Gastroesophageal sphincter (tissue), 4 donors: Measurements from ENCODE around the gene NTRK1. TPM values are rescaled to one million over a fixed set of nuclear protein-coding genes. Genes with fewer than 3 reads are reported as not detected.
"Not testable (repeated sequence)": the region's sequence is repeated elsewhere in the genome, so short reads cannot be mapped to it uniquely, and the experiment has no call there.

ENCODE experiments used
- ATAC-seq: fragments of 150-250 bp; one replicate; pipeline ENCODE4 v1.9.1; 2016; ENCODE audit warnings: mild to moderate bottlenecking, moderate library complexity
- H3K27ac ChIP-seq, 4 donors: fragments of 200-600 bp; sonication (generic) in 3 of 4; 1 replicate in 3 of 4; 2 replicates in 1 of 4; pipeline ENCODE4 v1.5.1; 2016 to 2019
- H3K27me3 ChIP-seq: fragments of 200-600 bp; sonication (generic); one replicate; pipeline ENCODE4 v1.5.1; 2019
- H3K36me3 ChIP-seq, 2 donors: fragments of 200-600 bp; sonication (generic); one replicate each; pipeline ENCODE4 v1.5.1; 2019; ENCODE audit warnings: control low read depth in 1 of 2
- H3K4me1 ChIP-seq, 3 donors: fragments of 200-600 bp; sonication (generic); 1 replicate in 2 of 3; 2 replicates in 1 of 3; pipeline ENCODE4 v1.5.1; 2016 to 2019; ENCODE audit warnings: control low read depth in 2 of 3
- H3K4me3 ChIP-seq, 2 donors: fragments of 200-600 bp; sonication (generic); one replicate each; pipeline ENCODE4 v1.5.1; 2019; ENCODE audit warnings: mild to moderate bottlenecking in 1 of 2, moderate library complexity in 1 of 2
- H3K9me3 ChIP-seq, 3 donors: fragments of 200-600 bp; sonication (generic); one replicate each; pipeline ENCODE4 v1.5.1; 2017 to 2019; ENCODE audit warnings: control low read depth in 2 of 3
- CTCF ChIP-seq, 4 experiments: fragments of 200-600 bp in 2 of 4; fragments of 450-650 bp in 2 of 4; sonication (generic) in 1 of 4; IDR thresholded peaks; one replicate each; pipeline ENCODE4 v1.5.1; 2017 to 2019; ENCODE audit warnings: antibody characterized with exemption in 4 of 4, mild to moderate bottlenecking in 2 of 4, moderate library complexity in 2 of 4
- EP300 ChIP-seq: sonication (generic); formaldehyde crosslinking; IDR thresholded peaks from one replicate; pipeline ENCODE4 v1.6.1; 2017; ENCODE audit warnings: antibody characterized with exemption, mild to moderate bottlenecking
- POLR2A ChIP-seq, 2 donors: fragments of 450-650 bp; IDR thresholded peaks; one replicate each; pipeline ENCODE4 v1.6.1; 2017; ENCODE audit warnings: antibody characterized with exemption in 2 of 2, mild to moderate bottlenecking in 2 of 2, moderate library complexity in 1 of 2
- POLR2AphosphoS5 ChIP-seq: sonication (generic); formaldehyde crosslinking; IDR thresholded peaks from one replicate; pipeline ENCODE4 v1.6.1; 2017; ENCODE audit warnings: antibody characterized with exemption
- whole genome bisulfite sequencing, 2 donors: methylation state at CpG; one replicate each; pipeline ENCODE4 v1.1.5; 2018; ENCODE audit warnings: low coverage in 1 of 2; 5-methylcytosine and 5-hydroxymethylcytosine counted together
- total RNA-seq, 4 donors: library from RNA; depleted of rRNA; stranded (reverse); fragments of >200 nt; gene quantifications; one replicate each; pipeline ENCODE4 v1.1.0, GENCODE V29; 2016

NTRK1 gene
- total RNA-seq, 4 donors from 2014 or later = 0.23 to 4.4 (median 0.72) TPM

DNA sequence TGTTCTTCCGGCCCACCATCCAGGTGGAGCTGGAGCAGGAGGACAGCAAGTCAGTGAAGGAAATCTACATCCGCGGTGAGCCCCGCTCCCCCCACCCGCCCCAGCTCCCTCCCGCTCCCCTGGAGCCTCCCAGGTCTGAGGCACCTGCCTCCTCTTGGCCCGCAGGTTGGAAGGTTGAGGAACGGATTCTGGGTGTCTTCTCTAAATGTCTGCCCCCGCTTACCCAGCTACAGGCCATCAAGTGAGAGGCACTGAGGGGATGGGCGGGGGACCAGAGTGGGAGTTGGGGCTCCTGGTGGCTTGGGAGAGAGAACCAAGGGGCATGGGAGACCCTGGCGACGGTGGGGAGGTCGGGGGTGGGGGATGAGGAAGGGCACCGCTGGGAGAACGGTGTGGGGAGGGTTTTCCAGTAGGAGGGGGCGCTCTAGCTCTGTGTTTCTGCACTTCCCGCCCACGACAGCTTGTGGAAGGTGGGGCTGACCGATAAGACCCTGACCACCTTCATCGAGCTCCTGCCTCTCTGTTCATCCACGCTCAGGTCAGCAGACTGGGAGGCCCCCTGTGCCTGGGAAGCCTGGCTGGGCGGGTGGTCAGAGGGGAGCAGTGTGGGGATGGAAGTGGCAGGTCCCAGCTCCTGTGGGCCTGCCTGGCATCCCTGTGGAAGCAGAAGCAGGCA lies 64.0 kb downstream of the NTRK1 start:
- ATAC-seq = no peak
- Histone ChIP-seq H3K27me3 (peaks cover 98% of the 10 kb centered on the region), H3K4me1 (peaks cover 0 to 42% (median 17%) of the 10 kb centered on the region in 3 donors), H3K36me3 (no peaks in the 10 kb centered on the region), H3K9me3 (no peaks in the 10 kb centered on the region), H3K27ac (no peak overlapping the region), H3K4me3 (no peak overlapping the region)
- WGBS, 2 donors = 7 to 65% methylated on average over 2 to 4 of the region's 22 CpGs
- no peak for TF ChIP-seq EP300
- no peak for TF ChIP-seq POLR2AphosphoS5
- TF ChIP-seq POLR2A (IDR thresholded peaks at IDR 0.05) = no peak
- no peak for TF ChIP-seq CTCF (IDR thresholded peaks at IDR 0.05)

DNA sequence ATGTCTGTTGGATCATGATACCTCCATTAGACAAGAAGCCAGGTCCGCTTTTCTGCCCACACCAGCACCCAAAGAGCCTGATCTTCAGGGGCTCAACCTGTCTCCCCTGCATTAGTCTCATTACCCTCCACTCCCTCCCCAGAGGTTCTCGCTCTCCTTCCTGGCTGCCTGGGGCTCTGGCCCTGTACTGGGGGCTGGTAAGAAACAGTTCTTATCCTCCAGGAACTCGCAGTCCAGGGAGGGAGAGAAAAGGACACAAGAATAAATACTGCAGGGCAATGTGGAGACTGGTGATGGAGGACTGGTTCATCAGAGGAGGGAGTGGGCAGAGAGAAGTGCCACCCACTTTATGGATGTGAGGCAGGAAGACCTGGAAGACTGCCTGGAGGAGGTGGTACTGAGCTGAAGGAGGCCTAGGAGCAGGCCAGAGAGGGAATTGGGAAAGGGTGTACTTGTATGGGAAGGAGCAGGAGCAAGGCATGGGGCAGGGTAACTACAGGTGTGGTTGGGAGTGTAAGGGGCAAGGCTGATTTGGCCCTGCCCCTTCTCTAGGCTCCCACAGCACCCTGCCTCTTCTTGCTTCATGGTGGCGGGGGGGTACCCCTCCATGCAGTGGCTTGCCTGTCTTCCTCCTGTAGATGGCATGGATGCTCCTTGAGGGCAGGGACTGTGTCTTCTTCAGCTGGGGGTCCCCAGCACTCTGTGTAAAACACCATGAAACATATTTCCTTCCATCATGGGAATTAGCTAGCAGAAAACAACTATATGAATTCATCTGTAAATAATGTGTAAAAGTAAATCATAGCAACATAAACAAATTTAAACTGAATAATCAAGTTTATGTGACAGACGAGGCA lies 64.7 kb downstream of the NTRK1 start:
- TF ChIP-seq EP300 = no peak
- no peak for TF ChIP-seq CTCF (IDR thresholded peaks at IDR 0.05)
- TF ChIP-seq POLR2AphosphoS5 = no peak
- TF ChIP-seq POLR2A (IDR thresholded peaks at IDR 0.05) = no peak
- WGBS, 2 donors = 71 to 88% methylated on average over 2 to 3 of the region's 5 CpGs
- no peaks in the 10 kb centered on the region for H3K36me3 ChIP-seq
- no peak overlapping the region for H3K27ac ChIP-seq
- H3K9me3 ChIP-seq = no peaks in the 10 kb centered on the region
- no peak for ATAC-seq
- no peak overlapping the region for H3K4me3 ChIP-seq
- H3K4me1 ChIP-seq = peaks cover 0 to 36% (median 17%) of the 10 kb centered on the region in 3 donors
- peaks cover 96% of the 10 kb centered on the region for H3K27me3 ChIP-seq

DNA sequence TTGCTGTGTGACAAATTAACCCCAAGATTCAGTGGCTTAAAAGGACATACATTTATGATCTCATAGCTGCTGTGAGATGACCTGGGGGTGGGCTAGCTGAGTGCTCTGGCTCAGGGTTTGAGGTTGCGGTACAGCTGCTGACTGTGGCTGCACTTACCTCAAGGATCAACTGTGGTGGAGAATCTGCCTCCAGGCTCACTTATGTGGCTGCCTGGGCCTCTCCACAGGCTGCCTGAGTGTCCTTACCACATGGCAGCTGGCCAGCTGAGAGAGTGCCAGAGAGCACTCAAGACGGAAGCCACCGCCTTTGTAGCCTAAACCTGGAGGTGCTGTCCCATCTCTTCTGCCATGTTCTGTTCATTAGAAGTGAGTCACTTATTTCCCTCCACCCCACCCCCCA lies 65.5 kb downstream of the NTRK1 start:
- WGBS, 2 donors = 38 to 46% methylated on average over 2 to 3 of the region's 3 CpGs
- H3K36me3 ChIP-seq = no peaks in the 10 kb centered on the region
- ATAC-seq = no peak
- no peak overlapping the region for H3K4me3 ChIP-seq
- H3K27me3 ChIP-seq = peaks cover 90% of the 10 kb centered on the region
- H3K9me3 ChIP-seq = no peaks in the 10 kb centered on the region
- TF ChIP-seq CTCF (IDR thresholded peaks at IDR 0.05) (no peak), EP300 (no peak), POLR2AphosphoS5 (no peak), POLR2A (IDR thresholded peaks at IDR 0.05) (no peak)
- no peak overlapping the region for H3K27ac ChIP-seq
- peaks cover 0 to 35% (median 17%) of the 10 kb centered on the region in 3 donors for H3K4me1 ChIP-seq

GRCh38 chr1:156926695-156927094 lies 66.0 kb downstream of the NTRK1 start:
- not testable (repeated sequence) for H3K9me3 ChIP-seq, ATAC-seq, H3K36me3 ChIP-seq, H3K27ac ChIP-seq, H3K4me3 ChIP-seq
- H3K4me1 ChIP-seq = peaks cover 0 to 40% (median 20%) of the 10 kb centered on the region in 3 donors
- H3K27me3 ChIP-seq = peaks cover 85% of the 10 kb centered on the region
- no CpG with 5 or more reads among the region's 6 CpGs for WGBS, 2 donors

- 0 to 10% methylated on average over 2 to 15 of the region's 64 CpGs for WGBS, 2 donors
- Histone ChIP-seq H3K9me3 (no peaks in the 10 kb centered on the region), H3K27ac (no peak overlapping the region), H3K36me3 (no peaks in the 10 kb centered on the region), H3K4me1 (peaks cover 0 to 45% (median 20%) of the 10 kb centered on the region in 3 donors), H3K4me3 (peak overlapping the region in 1 of 2 donors; percentile 36), H3K27me3 (peaks cover 77% of the 10 kb centered on the region)
- TF ChIP-seq EP300 (no peak), POLR2AphosphoS5 (no peak), CTCF (IDR thresholded peaks at IDR 0.05) (peak in 3 of 4 experiments; percentile 42 to 74 (median 59)), POLR2A (IDR thresholded peaks at IDR 0.05) (no peak)
- peak; percentile 67 for ATAC-seq
Observed at GRCh38 chr1:156927215-156928042, 66.8 kb downstream of the NTRK1 start.
